Vagina (tissue), 2 donors: Measurements from ENCODE around the gene DDX56. TPM values are rescaled to one million over a fixed set of nuclear protein-coding genes. Genes with fewer than 3 reads are reported as not detected.

ENCODE experiments used
- DNase-seq, 2 donors: peaks; one replicate each; pipeline ENCODE4 v3.0.0-alpha.2; 2017; ENCODE audit errors: extremely low spot score in 2 of 2
- H3K27ac ChIP-seq: fragments of 200-600 bp; sonication (generic); one replicate; pipeline ENCODE4 v1.5.1; 2019
- H3K27me3 ChIP-seq: fragments of 200-600 bp; sonication (generic); one replicate; pipeline ENCODE4 v1.5.1; 2019
- H3K36me3 ChIP-seq, 2 donors: fragments of 200-600 bp; sonication (generic); one replicate each; pipeline ENCODE4 v1.5.1; 2017 to 2019
- H3K4me1 ChIP-seq: fragments of 200-600 bp; sonication (generic); one replicate; pipeline ENCODE4 v1.5.1; 2019
- H3K4me3 ChIP-seq, 2 donors: fragments of 200-600 bp; sonication (generic); 1 replicate in 1 of 2; 2 replicates in 1 of 2; pipeline ENCODE4 v1.5.1; 2016 to 2019
- H3K9me3 ChIP-seq: fragments of 200-600 bp; sonication (generic); one replicate; pipeline ENCODE4 v1.5.1; 2019
- POLR2A ChIP-seq, 2 donors: fragments of 450-650 bp; IDR thresholded peaks; one replicate each; pipeline ENCODE4 v1.6.1; 2017; ENCODE audit warnings: antibody characterized with exemption in 2 of 2, mild to moderate bottlenecking in 2 of 2, moderate library complexity in 2 of 2
- POLR2AphosphoS5 ChIP-seq, 2 donors: sonication (generic); formaldehyde crosslinking; IDR thresholded peaks; one replicate each; pipeline ENCODE4 v1.9.0; 2017; ENCODE audit warnings: antibody characterized with exemption in 2 of 2, mild to moderate bottlenecking in 2 of 2, low read depth in 1 of 2; ENCODE audit not compliant: insufficient read depth in 1 of 2
- intact Hi-C: fragments of 100-400 bp; cut with DNase I; formaldehyde crosslinking; loops from one replicate; pipeline ENCODE4 v1.15.1; 2023
- total RNA-seq: library from RNA; depleted of rRNA; stranded (reverse); fragments of >200 nt; gene quantifications from one replicate; pipeline ENCODE4 v1.2.3, GENCODE V29; 2016
- TF ChIP-seq, protein P1 (sequence below), 3 experiments: fragments of 450-650 bp in 2 of 3; fragments of 200-600 bp in 1 of 3; sonication (generic) in 1 of 3; IDR thresholded peaks; one replicate each; pipeline ENCODE4 v1.5.1; 2017 to 2019; ENCODE audit warnings: antibody characterized with exemption in 3 of 3, mild to moderate bottlenecking in 2 of 3, moderate library complexity in 2 of 3

Gene DDX56
- total RNA-seq, 1 donor from 2014 or later: 60.2 TPM

GRCh38 chr7:44615149-44615611, 41.5 kb upstream of the DDX56 start:
- intact Hi-C loops: no loop called here
- H3K27ac ChIP-seq: no peak overlapping the region
- TF ChIP-seq POLR2A (IDR thresholded peaks at IDR 0.05) (no peak), POLR2AphosphoS5 (IDR thresholded peaks at IDR 0.05; ENCODE audit: insufficient read depth in 1 of 2, low read depth in 1 of 2) (no peak)
- TF ChIP-seq, protein P1, sequence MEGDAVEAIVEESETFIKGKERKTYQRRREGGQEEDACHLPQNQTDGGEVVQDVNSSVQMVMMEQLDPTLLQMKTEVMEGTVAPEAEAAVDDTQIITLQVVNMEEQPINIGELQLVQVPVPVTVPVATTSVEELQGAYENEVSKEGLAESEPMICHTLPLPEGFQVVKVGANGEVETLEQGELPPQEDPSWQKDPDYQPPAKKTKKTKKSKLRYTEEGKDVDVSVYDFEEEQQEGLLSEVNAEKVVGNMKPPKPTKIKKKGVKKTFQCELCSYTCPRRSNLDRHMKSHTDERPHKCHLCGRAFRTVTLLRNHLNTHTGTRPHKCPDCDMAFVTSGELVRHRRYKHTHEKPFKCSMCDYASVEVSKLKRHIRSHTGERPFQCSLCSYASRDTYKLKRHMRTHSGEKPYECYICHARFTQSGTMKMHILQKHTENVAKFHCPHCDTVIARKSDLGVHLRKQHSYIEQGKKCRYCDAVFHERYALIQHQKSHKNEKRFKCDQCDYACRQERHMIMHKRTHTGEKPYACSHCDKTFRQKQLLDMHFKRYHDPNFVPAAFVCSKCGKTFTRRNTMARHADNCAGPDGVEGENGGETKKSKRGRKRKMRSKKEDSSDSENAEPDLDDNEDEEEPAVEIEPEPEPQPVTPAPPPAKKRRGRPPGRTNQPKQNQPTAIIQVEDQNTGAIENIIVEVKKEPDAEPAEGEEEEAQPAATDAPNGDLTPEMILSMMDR (IDR thresholded peaks at IDR 0.05): no peak

GRCh38 chr7:44609829-44610228, 36.1 kb upstream of the DDX56 start:
- no peak for TF ChIP-seq POLR2A (IDR thresholded peaks at IDR 0.05)
- no peak for TF ChIP-seq POLR2AphosphoS5 (IDR thresholded peaks at IDR 0.05; ENCODE audit: insufficient read depth in 1 of 2, low read depth in 1 of 2)
- TF ChIP-seq, protein P1 (IDR thresholded peaks at IDR 0.05): no peak
- peaks cover 34% of the 10 kb centered on the region for H3K4me1 ChIP-seq
- DNase-seq: no peak
- intact Hi-C loops: no loop called here
- no peaks in the 10 kb centered on the region for H3K27me3 ChIP-seq
- H3K9me3 ChIP-seq: no peaks in the 10 kb centered on the region
- H3K4me3 ChIP-seq: no peak overlapping the region
- no peak overlapping the region for H3K27ac ChIP-seq
- H3K36me3 ChIP-seq: no peaks in the 10 kb centered on the region

More at GRCh38 chr7:44615149-44615611, 41.5 kb upstream of the DDX56 start:
- no peak overlapping the region for H3K4me3 ChIP-seq
- no peaks in the 10 kb centered on the region for H3K9me3 ChIP-seq
- H3K4me1 ChIP-seq: peaks cover 30% of the 10 kb centered on the region
- no peak for DNase-seq
- H3K36me3 ChIP-seq: no peaks in the 10 kb centered on the region
- H3K27me3 ChIP-seq: no peaks in the 10 kb centered on the region

- Histone ChIP-seq H3K4me1 (peaks cover 29% of the 10 kb centered on the region), H3K9me3 (no peaks in the 10 kb centered on the region), H3K27me3 (no peaks in the 10 kb centered on the region), H3K4me3 (no peak overlapping the region), H3K36me3 (no peaks in the 10 kb centered on the region), H3K27ac (no peak overlapping the region)
- TF ChIP-seq POLR2AphosphoS5 (IDR thresholded peaks at IDR 0.05; ENCODE audit: insufficient read depth in 1 of 2, low read depth in 1 of 2): no peak
- no peak for TF ChIP-seq POLR2A (IDR thresholded peaks at IDR 0.05)
- TF ChIP-seq, protein P1 (IDR thresholded peaks at IDR 0.05): no peak
- no peak for DNase-seq
- intact Hi-C loops: no loop called here
Measured at GRCh38 chr7:44608916-44609648, 35.4 kb upstream of the DDX56 start.

- H3K4me1 ChIP-seq: peaks cover 29% of the 10 kb centered on the region
- no peak for DNase-seq
- peak overlapping the region; percentile 99 for H3K27ac ChIP-seq
- H3K9me3 ChIP-seq: no peaks in the 10 kb centered on the region
- TF ChIP-seq, protein P1 (IDR thresholded peaks at IDR 0.05): no peak
- H3K36me3 ChIP-seq: no peaks in the 10 kb centered on the region
- H3K4me3 ChIP-seq: peak overlapping the region; percentile 81 to 92
- intact Hi-C loops: loop anchor here (2.0 kb wide), 1 partner anchor 189 kb away; the partner anchor contains the start of gene PPIA
- H3K27me3 ChIP-seq: no peaks in the 10 kb centered on the region
Measured at GRCh38 chr7:44607141-44608068, 33.7 kb upstream of the DDX56 start.
